GM10266 (cell line): ENCODE data around the gene LLPH.

ENCODE experiments used
- DNase-seq: peaks from one replicate; pipeline ENCODE4 v3.0.0; 2012; ENCODE audit errors: extremely low spot score
- TF ChIP-seq, protein P1 (sequence below): IDR thresholded peaks from 2 replicates; pipeline ENCODE4 v1.5.1; 2012; ENCODE audit warnings: mild to moderate bottlenecking, low read depth; ENCODE audit not compliant: control insufficient read depth, insufficient read depth; ENCODE audit errors: missing control alignments

LLPH gene

DNA sequence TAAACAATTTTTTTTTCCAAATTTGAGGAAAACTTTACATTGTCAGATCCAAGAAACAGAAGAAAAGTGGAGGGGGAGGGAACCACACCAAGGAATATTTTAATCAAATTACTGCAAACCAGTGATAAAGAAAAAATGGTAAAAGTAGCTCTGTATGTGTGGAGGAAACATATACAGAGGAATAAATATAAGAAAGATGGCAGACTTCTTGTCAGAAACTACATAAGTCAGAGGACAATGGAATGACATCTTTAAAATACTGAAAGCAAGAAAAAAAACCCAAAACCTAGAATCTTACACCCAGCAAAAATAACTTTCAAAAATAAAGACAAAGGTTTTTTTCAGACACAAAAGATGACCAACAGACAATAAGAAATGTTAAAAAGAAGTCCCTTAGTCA lies 10.2 kb upstream of the LLPH start:
- no peak for DNase-seq
- TF ChIP-seq, protein P1, sequence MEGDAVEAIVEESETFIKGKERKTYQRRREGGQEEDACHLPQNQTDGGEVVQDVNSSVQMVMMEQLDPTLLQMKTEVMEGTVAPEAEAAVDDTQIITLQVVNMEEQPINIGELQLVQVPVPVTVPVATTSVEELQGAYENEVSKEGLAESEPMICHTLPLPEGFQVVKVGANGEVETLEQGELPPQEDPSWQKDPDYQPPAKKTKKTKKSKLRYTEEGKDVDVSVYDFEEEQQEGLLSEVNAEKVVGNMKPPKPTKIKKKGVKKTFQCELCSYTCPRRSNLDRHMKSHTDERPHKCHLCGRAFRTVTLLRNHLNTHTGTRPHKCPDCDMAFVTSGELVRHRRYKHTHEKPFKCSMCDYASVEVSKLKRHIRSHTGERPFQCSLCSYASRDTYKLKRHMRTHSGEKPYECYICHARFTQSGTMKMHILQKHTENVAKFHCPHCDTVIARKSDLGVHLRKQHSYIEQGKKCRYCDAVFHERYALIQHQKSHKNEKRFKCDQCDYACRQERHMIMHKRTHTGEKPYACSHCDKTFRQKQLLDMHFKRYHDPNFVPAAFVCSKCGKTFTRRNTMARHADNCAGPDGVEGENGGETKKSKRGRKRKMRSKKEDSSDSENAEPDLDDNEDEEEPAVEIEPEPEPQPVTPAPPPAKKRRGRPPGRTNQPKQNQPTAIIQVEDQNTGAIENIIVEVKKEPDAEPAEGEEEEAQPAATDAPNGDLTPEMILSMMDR: no peak

DNA sequence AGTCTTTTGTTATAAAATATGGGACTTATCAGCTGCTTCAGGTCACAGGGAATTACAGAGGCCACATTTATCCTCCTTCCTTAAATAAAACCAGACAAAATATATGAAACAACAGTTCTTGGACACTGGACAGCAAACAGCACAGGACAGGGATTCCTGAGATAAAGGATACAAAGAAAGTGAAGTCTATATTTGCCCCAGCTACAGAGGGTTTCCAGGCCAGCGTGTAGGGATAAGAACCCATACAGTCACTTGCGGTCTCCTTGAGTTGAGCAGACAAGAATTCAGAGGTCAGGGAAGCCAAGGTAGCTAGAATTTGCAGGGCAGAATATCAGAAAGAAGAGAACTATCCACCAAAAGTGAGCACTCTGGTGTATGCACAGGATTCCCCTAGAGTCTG lies 8.8 kb upstream of the LLPH start:
- TF ChIP-seq, protein P1: no peak
- no peak for DNase-seq

DNA sequence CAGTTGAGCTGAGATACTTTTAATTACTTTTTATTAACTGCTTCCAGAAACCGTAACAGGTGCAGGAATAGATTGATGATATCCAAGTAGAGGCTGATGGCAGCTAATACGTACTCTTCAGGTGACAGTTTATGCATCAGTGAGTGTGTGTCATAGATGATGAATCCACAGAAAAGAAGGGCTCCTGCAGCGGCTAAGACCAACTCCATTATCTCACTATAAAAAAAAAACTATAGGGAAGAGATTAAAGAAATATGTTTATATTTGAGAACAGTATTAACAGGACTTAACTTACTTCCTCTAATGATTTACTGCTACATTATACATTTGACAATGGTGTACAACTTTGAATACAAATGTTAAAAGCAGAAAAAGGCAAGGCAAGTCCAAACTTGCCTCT lies 7.4 kb upstream of the LLPH start:
- TF ChIP-seq, protein P1: no peak
- DNase-seq: no peak

DNA sequence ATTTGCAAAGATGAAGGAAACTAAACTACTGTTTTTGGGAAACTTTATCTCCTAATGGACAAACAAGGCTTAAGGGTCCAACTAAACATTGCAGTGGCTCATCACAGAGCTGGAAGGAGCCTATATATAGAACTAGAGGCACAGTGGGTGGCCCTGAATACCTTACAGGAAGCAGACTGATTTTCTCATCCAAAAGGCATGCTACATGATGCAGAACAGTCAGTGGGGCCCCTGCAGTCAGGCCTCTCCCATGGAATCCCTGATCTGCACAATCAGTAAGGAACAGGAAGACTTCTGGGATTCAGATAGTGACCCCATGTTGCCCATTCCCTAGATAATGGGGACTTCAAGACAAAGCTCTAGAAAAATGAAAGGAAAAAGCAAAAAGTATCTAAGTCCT lies 1.9 kb upstream of the LLPH start:
- no peak for DNase-seq
- TF ChIP-seq, protein P1: no peak

DNA sequence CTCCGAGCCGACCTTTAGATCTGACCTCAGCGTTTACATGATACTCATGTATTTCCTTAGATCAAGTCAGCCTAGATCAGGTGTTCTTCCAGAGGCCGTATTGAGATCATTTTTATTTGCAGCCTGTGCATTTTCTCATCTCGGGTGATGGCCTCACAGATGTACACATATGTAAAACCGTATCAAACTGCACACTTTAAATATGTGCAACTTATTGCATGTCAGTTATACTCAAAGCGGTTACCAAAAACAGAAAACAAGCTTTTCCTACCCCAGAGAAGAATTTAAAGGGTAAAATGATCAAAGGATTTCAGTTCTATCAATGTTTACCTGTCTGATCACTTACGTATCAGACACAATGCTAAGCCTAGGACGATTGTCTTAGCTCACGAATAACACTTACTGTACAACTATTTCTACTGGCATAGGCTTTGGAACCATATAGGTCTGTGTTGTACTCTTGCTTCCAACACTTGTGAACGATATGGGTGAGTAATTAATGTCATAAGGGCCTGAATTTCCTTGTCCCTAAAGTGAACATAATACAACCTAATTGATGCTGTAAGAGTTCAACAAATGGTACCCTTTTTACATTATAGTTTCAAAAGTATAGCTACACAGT lies 628 bp upstream of the LLPH start:
- no peak for DNase-seq

DNA sequence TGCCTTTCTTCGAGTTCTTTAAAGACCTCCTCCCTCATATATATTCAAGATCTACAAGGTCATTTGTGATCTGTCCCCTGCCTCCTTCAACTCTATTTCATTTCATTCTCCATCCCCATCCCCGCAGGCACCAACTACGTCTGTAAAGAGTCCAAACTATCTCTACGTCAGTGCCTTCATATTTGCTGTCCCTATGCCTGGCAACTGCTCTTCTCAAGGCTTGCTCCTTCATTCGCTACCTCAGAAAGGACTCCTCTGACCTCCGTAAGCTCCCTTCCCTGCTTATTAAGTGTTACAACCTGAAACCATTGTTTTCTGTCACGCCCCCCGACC lies 650 bp downstream of the LLPH start:
- no peak for DNase-seq
- TF ChIP-seq, protein P1: no peak

More for the DNA sequence above, 628 bp upstream of the LLPH start:
- TF ChIP-seq, protein P1: no peak

DNA sequence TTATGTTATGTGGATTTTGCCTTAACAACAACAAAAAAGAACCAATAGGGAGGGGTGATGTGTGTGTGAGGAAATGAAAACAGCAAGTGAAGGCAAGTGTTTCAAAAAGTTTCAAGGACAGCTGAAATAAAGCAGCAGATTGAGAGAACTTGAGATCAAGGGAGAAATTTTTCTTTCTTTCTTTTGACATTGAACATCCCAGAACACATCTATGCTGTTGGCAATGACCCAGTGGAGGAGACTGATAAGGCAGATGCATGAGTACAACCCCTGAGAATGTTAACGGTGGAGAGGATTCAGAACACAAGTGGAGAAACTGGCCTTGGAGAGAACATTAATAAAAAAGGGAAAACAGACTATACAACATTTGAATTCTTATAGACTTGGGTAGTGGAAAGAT lies 2.9 kb downstream of the LLPH start:
- DNase-seq: no peak
- TF ChIP-seq, protein P1: no peak
